Measurements from ENCODE around the gene DAB2IP.

The DAB2IP gene

DNA sequence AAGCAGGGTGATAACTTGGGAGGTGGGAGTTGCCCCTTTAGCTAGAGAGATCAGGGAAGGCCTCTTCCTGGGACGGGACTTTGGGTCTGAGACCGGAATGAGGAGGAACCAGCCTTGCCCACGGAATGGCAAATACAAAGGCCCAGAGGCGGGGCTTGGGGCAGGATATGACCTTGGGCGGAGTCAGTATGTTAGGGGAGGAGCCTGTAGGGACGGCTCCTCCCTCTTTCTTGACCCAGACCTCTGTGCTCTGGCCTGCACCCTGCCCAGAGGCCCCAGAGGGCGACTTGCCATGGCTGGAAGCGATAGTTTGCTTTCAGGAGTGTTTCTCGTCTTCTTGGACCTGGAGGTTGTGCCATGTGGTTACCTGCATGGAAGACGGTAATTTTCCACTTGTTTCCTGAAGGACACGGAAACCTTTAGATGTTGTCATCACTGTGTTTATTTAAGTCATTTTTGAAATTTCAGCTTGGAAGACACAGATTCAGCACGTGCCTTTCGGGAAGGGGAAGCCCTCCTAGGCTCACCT is 85.6 kb downstream of the DAB2IP start:
- Histone ChIP-seq H3K27ac (ENCODE audit: low read depth, low read length) (peak overlapping the region; percentile 35), H4K8ac (ENCODE audit: low read depth, low read length) (no peak overlapping the region), H3K79me2 (ENCODE audit: control insufficient read depth, insufficient read depth, low read length, poor library complexity) (no peaks in the 10 kb centered on the region), H3K79me1 (ENCODE audit: low read length) (peaks cover 12% of the 10 kb centered on the region), H2AK5ac (ENCODE audit: low read length) (no peak overlapping the region), H3K18ac (ENCODE audit: low read length) (peak overlapping the region; percentile 86), H3K14ac (ENCODE audit: low read length) (no peak overlapping the region), H3K4me1 (ENCODE audit: control insufficient read depth in 1 of 2, insufficient read depth in 2 of 2, low read length in 2 of 2) (peaks cover 39 to 44% of the 10 kb centered on the region in 2 experiments), H3K4me2 (ENCODE audit: low read length) (peak overlapping the region; percentile 59), H3K27me3 (ENCODE audit: insufficient read depth, low read length) (no peaks in the 10 kb centered on the region), H2BK120ac (ENCODE audit: insufficient read depth, low read length, poor library complexity) (peak overlapping the region; percentile 74), H4K12ac (ENCODE audit: low read depth, low read length) (peak overlapping the region; percentile 56), H2BK12ac (ENCODE audit: low read length) (peak overlapping the region; percentile 6), H3K4ac (ENCODE audit: low read depth, low read length) (peak overlapping the region; percentile 15), H3K9me3 (ENCODE audit: insufficient read depth, low read depth, low read length) (no peaks in the 10 kb centered on the region), H3K9ac (ENCODE audit: low read length) (no peak overlapping the region), H3K36me3 (ENCODE audit: control insufficient read depth in 1 of 2, insufficient read depth in 2 of 2, low read length in 2 of 2) (no peaks in the 10 kb centered on the region), H2AFZ (ENCODE audit: insufficient read depth, low read length, poor library complexity) (no peak overlapping the region), H3K4me3 (ENCODE audit: low read depth, low read length) (no peak overlapping the region), H2BK5ac (ENCODE audit: low read depth, low read length, poor library complexity) (peak overlapping the region; percentile 31), H4K91ac (ENCODE audit: low read depth, low read length) (peak overlapping the region; percentile 75), H3K23ac (ENCODE audit: low read length) (no peak overlapping the region)
- WGBS (ENCODE audit: extremely low coverage, insufficient coverage, insufficient read length), result no CpG with 5 or more reads among the region's 13 CpGs
- peak; percentile 80 for DNase-seq

GRCh38 chr9:121737481-121737931 is 86.1 kb downstream of the DAB2IP start:
- H3K27me3 ChIP-seq (ENCODE audit: insufficient read depth, low read length), result no peaks in the 10 kb centered on the region
- WGBS (ENCODE audit: extremely low coverage, insufficient coverage, insufficient read length), result no CpG with 5 or more reads among the region's 9 CpGs
- H3K4me2 ChIP-seq (ENCODE audit: low read length), result no peak overlapping the region
- peak overlapping the region; percentile 35 for H3K27ac ChIP-seq (ENCODE audit: low read depth, low read length)
- H3K4me1 ChIP-seq (ENCODE audit: control insufficient read depth in 1 of 2, insufficient read depth in 2 of 2, low read length in 2 of 2), result peaks cover 39 to 44% of the 10 kb centered on the region in 2 experiments
- DNase-seq, result no peak
- peak overlapping the region; percentile 2 for H3K14ac ChIP-seq (ENCODE audit: low read length)
- H3K4ac ChIP-seq (ENCODE audit: low read depth, low read length), result no peak overlapping the region
- H4K12ac ChIP-seq (ENCODE audit: low read depth, low read length), result no peak overlapping the region
- H2BK5ac ChIP-seq (ENCODE audit: low read depth, low read length, poor library complexity), result peak overlapping the region; percentile 11
- no peak overlapping the region for H2AFZ ChIP-seq (ENCODE audit: insufficient read depth, low read length, poor library complexity)
- peak overlapping the region; percentile 36 for H3K18ac ChIP-seq (ENCODE audit: low read length)
- peak overlapping the region; percentile 21 for H2AK5ac ChIP-seq (ENCODE audit: low read length)
- H3K4me3 ChIP-seq (ENCODE audit: low read depth, low read length), result no peak overlapping the region
- no peak overlapping the region for H3K23ac ChIP-seq (ENCODE audit: low read length)
- peak overlapping the region; percentile 6 for H4K8ac ChIP-seq (ENCODE audit: low read depth, low read length)
- no peaks in the 10 kb centered on the region for H3K36me3 ChIP-seq (ENCODE audit: control insufficient read depth in 1 of 2, insufficient read depth in 2 of 2, low read length in 2 of 2)
- peak overlapping the region; percentile 6 for H2BK120ac ChIP-seq (ENCODE audit: insufficient read depth, low read length, poor library complexity)
- H3K79me1 ChIP-seq (ENCODE audit: low read length), result peaks cover 12% of the 10 kb centered on the region
- H3K79me2 ChIP-seq (ENCODE audit: control insufficient read depth, insufficient read depth, low read length, poor library complexity), result no peaks in the 10 kb centered on the region
- no peaks in the 10 kb centered on the region for H3K9me3 ChIP-seq (ENCODE audit: insufficient read depth, low read depth, low read length)
- H2BK12ac ChIP-seq (ENCODE audit: low read length), result no peak overlapping the region
- no peak overlapping the region for H3K9ac ChIP-seq (ENCODE audit: low read length)
- peak overlapping the region; percentile 50 for H4K91ac ChIP-seq (ENCODE audit: low read depth, low read length)

DNA sequence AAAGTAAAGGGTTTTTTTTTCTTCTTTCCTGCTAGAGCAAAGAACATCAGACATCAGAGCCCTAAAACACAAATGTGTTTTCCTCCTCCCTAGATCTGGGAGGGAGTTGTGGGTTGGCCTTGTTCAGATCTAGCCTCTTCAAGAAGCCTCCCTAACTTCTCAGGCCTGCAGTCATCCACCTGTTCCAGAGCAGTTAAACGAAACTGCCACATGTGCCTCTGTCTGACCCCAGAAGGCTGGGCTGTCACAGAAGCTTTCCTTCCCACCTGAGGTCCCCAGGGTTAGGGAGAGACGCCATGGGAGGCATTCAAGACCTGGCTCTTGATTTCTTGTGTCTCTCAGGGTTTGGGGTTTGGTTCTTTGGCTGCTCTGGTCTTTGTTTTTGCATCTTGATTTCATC is 87.0 kb downstream of the DAB2IP start:
- H3K18ac ChIP-seq (ENCODE audit: low read length), result no peak overlapping the region
- no peak overlapping the region for H3K14ac ChIP-seq (ENCODE audit: low read length)
- H3K27me3 ChIP-seq (ENCODE audit: insufficient read depth, low read length), result no peaks in the 10 kb centered on the region
- H3K79me1 ChIP-seq (ENCODE audit: low read length), result peaks cover 12% of the 10 kb centered on the region
- H4K12ac ChIP-seq (ENCODE audit: low read depth, low read length), result no peak overlapping the region
- no peak overlapping the region for H4K8ac ChIP-seq (ENCODE audit: low read depth, low read length)
- H2BK5ac ChIP-seq (ENCODE audit: low read depth, low read length, poor library complexity), result no peak overlapping the region
- no peaks in the 10 kb centered on the region for H3K36me3 ChIP-seq (ENCODE audit: control insufficient read depth in 1 of 2, insufficient read depth in 2 of 2, low read length in 2 of 2)
- H3K79me2 ChIP-seq (ENCODE audit: control insufficient read depth, insufficient read depth, low read length, poor library complexity), result no peaks in the 10 kb centered on the region
- H2BK120ac ChIP-seq (ENCODE audit: insufficient read depth, low read length, poor library complexity), result no peak overlapping the region
- no peaks in the 10 kb centered on the region for H3K9me3 ChIP-seq (ENCODE audit: insufficient read depth, low read depth, low read length)
- no CpG with 5 or more reads among the region's 2 CpGs for WGBS (ENCODE audit: extremely low coverage, insufficient coverage, insufficient read length)
- no peak overlapping the region for H3K9ac ChIP-seq (ENCODE audit: low read length)
- no peak overlapping the region for H3K27ac ChIP-seq (ENCODE audit: low read depth, low read length)
- no peak for DNase-seq
- no peak overlapping the region for H3K4me3 ChIP-seq (ENCODE audit: low read depth, low read length)
- H3K4me1 ChIP-seq (ENCODE audit: control insufficient read depth in 1 of 2, insufficient read depth in 2 of 2, low read length in 2 of 2), result peaks cover 43 to 46% of the 10 kb centered on the region in 2 experiments
- H3K23ac ChIP-seq (ENCODE audit: low read length), result no peak overlapping the region
- no peak overlapping the region for H2AFZ ChIP-seq (ENCODE audit: insufficient read depth, low read length, poor library complexity)
- no peak overlapping the region for H3K4ac ChIP-seq (ENCODE audit: low read depth, low read length)
- no peak overlapping the region for H2AK5ac ChIP-seq (ENCODE audit: low read length)
- no peak overlapping the region for H2BK12ac ChIP-seq (ENCODE audit: low read length)
- H4K91ac ChIP-seq (ENCODE audit: low read depth, low read length), result no peak overlapping the region
- no peak overlapping the region for H3K4me2 ChIP-seq (ENCODE audit: low read length)

- H3K4me2 ChIP-seq (ENCODE audit: low read length), result no peak overlapping the region
- no peak overlapping the region for H4K12ac ChIP-seq (ENCODE audit: low read depth, low read length)
- no peaks in the 10 kb centered on the region for H3K79me2 ChIP-seq (ENCODE audit: control insufficient read depth, insufficient read depth, low read length, poor library complexity)
- no peak overlapping the region for H3K4me3 ChIP-seq (ENCODE audit: low read depth, low read length)
- no peaks in the 10 kb centered on the region for H3K27me3 ChIP-seq (ENCODE audit: insufficient read depth, low read length)
- WGBS (ENCODE audit: extremely low coverage, insufficient coverage, insufficient read length), result no CpG with 5 or more reads among the region's 1 CpG
- no peak overlapping the region for H2BK5ac ChIP-seq (ENCODE audit: low read depth, low read length, poor library complexity)
- no peak for DNase-seq
- H3K9ac ChIP-seq (ENCODE audit: low read length), result no peak overlapping the region
- no peak overlapping the region for H2BK12ac ChIP-seq (ENCODE audit: low read length)
- peaks cover 45 to 51% of the 10 kb centered on the region in 2 experiments for H3K4me1 ChIP-seq (ENCODE audit: control insufficient read depth in 1 of 2, insufficient read depth in 2 of 2, low read length in 2 of 2)
- H3K27ac ChIP-seq (ENCODE audit: low read depth, low read length), result no peak overlapping the region
- no peaks in the 10 kb centered on the region for H3K36me3 ChIP-seq (ENCODE audit: control insufficient read depth in 1 of 2, insufficient read depth in 2 of 2, low read length in 2 of 2)
- no peaks in the 10 kb centered on the region for H3K9me3 ChIP-seq (ENCODE audit: insufficient read depth, low read depth, low read length)
- H2AK5ac ChIP-seq (ENCODE audit: low read length), result no peak overlapping the region
- no peak overlapping the region for H2BK120ac ChIP-seq (ENCODE audit: insufficient read depth, low read length, poor library complexity)
- H3K23ac ChIP-seq (ENCODE audit: low read length), result no peak overlapping the region
- no peak overlapping the region for H2AFZ ChIP-seq (ENCODE audit: insufficient read depth, low read length, poor library complexity)
- H3K18ac ChIP-seq (ENCODE audit: low read length), result no peak overlapping the region
- no peak overlapping the region for H4K91ac ChIP-seq (ENCODE audit: low read depth, low read length)
- H3K4ac ChIP-seq (ENCODE audit: low read depth, low read length), result no peak overlapping the region
- peaks cover 16% of the 10 kb centered on the region for H3K79me1 ChIP-seq (ENCODE audit: low read length)
- no peak overlapping the region for H4K8ac ChIP-seq (ENCODE audit: low read depth, low read length)
- H3K14ac ChIP-seq (ENCODE audit: low read length), result no peak overlapping the region
Observed at GRCh38 chr9:121738968-121739367, 87.5 kb downstream of the DAB2IP start.

All from trophoblast cell (in vitro differentiated cells and primary cell).